Measurements from ENCODE around the gene SLC9A9. TPM values are rescaled to one million over a fixed set of nuclear protein-coding genes. Genes with fewer than 3 reads are reported as not detected.
"Not testable (repeated sequence)": the region's sequence is repeated elsewhere in the genome, so short reads cannot be mapped to it uniquely, and the experiment has no call there.

Gene SLC9A9
- total RNA-seq, 1 experiment from 2014 or later, result 1.4 TPM

GRCh38 chr3:143437405-143437804, 410.9 kb downstream of the SLC9A9 start:
- in situ Hi-C loops (cut with HindIII; ENCODE audit: low pct_unique_long_range_greater_than_20kb, low sequenced_read_pairs), result no loop called here
- DNase-seq (ENCODE audit: low read depth), result no peak

- in situ Hi-C loops (cut with HindIII; ENCODE audit: low pct_unique_long_range_greater_than_20kb, low sequenced_read_pairs), result no loop called here
- DNase-seq (ENCODE audit: low read depth), result no peak
These were observed 411.9 kb downstream of the SLC9A9 start for GRCh38 chr3:143436231-143436930.

GRCh38 chr3:143433787-143434378, 414.4 kb downstream of the SLC9A9 start:
- in situ Hi-C loops (cut with HindIII; ENCODE audit: low pct_unique_long_range_greater_than_20kb, low sequenced_read_pairs), result no loop called here
- no peak for DNase-seq (ENCODE audit: low read depth)

DNA sequence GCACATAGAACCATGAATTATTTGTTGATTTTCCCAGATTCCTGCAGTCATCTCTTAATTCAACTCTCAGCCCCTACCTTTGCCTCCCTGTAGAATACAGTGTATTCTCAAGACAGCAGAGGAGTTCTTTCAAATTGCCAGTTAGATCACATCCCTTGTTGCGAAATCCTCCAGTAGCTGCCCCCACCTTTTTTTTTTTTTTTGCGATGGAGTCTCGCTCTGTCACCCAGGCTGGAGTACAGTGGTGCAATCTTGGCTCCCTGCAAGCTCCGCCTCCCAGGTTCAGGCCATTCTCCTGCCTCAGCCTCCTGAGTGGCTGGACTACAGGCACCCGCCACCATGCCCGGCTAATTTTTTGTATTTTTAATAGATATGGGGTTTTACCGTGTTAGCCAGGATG, 417.0 kb downstream of the SLC9A9 start:
- DNase-seq (ENCODE audit: low read depth); in situ Hi-C loops (cut with HindIII; ENCODE audit: low pct_unique_long_range_greater_than_20kb, low sequenced_read_pairs): not testable (repeated sequence)

DNA sequence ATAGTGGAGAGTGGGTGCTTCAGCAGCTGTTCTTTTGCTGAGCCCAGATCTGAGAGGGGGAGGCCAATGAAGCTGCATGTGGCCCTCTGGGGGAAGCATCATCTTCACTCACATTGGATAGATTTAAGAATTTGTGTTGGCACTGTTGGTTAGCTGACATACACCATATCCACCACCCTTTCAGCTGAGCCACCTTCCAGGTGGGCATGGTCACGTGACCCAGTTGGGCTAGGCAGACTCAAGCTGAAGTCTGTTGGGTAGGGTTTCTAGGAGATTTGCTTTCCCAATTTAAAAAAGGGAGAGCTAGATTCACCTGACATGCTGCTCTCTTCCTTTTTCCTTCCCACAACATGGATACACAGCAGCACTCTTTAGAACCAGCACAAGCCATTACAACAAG, 417.7 kb downstream of the SLC9A9 start:
- no peak for DNase-seq (ENCODE audit: low read depth)
- in situ Hi-C loops (cut with HindIII; ENCODE audit: low pct_unique_long_range_greater_than_20kb, low sequenced_read_pairs), result no loop called here

- no peak for DNase-seq (ENCODE audit: low read depth)
- in situ Hi-C loops (cut with HindIII; ENCODE audit: low pct_unique_long_range_greater_than_20kb, low sequenced_read_pairs), result no loop called here
These were observed 418.4 kb downstream of the SLC9A9 start for GRCh38 chr3:143429628-143430514.

DNA sequence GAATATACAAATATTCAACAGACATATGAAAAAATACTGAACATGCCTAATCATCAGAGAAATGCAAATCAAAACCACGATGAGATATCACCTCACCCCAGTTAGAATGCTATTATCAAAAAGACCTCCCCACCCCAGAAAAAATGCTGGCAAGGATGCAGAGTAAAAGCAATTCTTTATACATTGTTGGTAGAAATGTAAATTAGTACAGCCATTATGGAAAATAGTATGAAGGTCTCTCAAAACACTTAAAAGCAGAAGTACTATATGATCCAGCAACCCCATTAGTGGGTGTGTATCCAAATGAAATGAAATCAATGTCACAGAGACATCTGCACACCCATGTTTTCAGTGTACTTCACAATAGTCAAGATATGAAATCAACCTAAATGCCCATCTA, 420.0 kb downstream of the SLC9A9 start:
- no peak for DNase-seq (ENCODE audit: low read depth)
- in situ Hi-C loops (cut with HindIII; ENCODE audit: low pct_unique_long_range_greater_than_20kb, low sequenced_read_pairs), result no loop called here

DNA sequence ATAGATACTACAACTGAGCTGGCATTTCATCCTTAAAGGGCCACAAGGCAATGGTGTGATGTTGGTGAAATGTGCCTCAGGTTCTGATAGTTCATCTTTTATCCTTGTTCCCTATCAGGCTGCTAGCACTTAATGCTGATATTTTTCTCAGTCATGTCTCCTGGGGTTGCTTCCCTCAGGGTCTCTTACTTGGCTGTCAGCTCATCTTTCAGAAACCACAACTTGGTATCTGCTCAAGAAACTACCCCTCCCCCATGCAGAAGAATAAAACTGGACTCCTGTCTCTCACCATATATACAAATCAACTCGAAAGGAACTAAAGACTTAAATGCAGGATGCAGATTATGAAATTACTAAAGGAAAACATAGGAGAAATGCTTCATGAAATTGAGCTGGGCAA, 420.6 kb downstream of the SLC9A9 start:
- in situ Hi-C loops (cut with HindIII; ENCODE audit: low pct_unique_long_range_greater_than_20kb, low sequenced_read_pairs), result no loop called here
- no peak for DNase-seq (ENCODE audit: low read depth)

DNA sequence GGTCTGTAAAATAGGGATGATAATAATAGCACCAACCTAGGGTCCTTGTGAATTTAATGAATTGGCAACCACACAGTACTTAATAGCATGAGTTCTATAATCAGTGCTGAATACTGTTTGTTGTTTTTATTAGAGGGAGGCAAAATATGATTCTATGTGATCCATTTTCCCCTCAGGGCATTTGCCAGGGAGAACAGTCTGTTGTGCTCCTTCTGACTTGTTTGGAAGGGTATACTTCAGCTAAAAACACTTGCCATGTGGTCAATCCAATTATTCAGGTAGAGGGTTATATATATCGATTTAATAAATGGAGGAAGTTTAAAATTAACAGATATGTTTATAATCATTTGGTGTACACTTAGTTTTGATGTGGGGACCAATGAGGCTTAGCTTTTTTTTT, 423.4 kb downstream of the SLC9A9 start:
- in situ Hi-C loops (cut with HindIII; ENCODE audit: low pct_unique_long_range_greater_than_20kb, low sequenced_read_pairs), result no loop called here
- no peak for DNase-seq (ENCODE audit: low read depth)

DNA sequence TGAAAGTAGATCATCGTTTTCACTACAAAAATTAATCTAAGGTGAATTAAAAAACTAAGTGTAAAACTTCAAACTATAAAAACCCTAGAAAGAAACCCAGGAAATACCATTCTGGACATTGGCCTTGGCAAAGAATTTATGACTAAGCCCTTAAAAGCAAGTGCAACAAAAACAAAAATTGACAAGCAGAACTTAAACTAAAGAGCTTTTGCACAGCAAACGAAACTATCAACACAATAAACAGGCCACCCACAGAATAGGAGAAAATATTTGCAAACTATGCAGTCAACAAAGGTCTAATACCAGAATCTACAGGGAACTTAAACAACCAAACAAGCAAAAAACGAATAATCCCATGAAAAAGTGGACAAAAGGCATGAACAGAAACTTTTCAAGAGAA, 426.7 kb downstream of the SLC9A9 start:
- in situ Hi-C loops (cut with HindIII; ENCODE audit: low pct_unique_long_range_greater_than_20kb, low sequenced_read_pairs), result no loop called here
- DNase-seq (ENCODE audit: low read depth), result no peak

GRCh38 chr3:143419611-143420010, 428.7 kb downstream of the SLC9A9 start:
- DNase-seq (ENCODE audit: low read depth), result no peak
- in situ Hi-C loops (cut with HindIII; ENCODE audit: low pct_unique_long_range_greater_than_20kb, low sequenced_read_pairs), result no loop called here

GRCh38 chr3:143418391-143418790, 429.9 kb downstream of the SLC9A9 start:
- in situ Hi-C loops (cut with HindIII; ENCODE audit: low pct_unique_long_range_greater_than_20kb, low sequenced_read_pairs), result no loop called here
- DNase-seq (ENCODE audit: low read depth), result no peak

GRCh38 chr3:143416229-143416628, 432.0 kb downstream of the SLC9A9 start:
- in situ Hi-C loops (cut with HindIII; ENCODE audit: low pct_unique_long_range_greater_than_20kb, low sequenced_read_pairs), result no loop called here

DNA sequence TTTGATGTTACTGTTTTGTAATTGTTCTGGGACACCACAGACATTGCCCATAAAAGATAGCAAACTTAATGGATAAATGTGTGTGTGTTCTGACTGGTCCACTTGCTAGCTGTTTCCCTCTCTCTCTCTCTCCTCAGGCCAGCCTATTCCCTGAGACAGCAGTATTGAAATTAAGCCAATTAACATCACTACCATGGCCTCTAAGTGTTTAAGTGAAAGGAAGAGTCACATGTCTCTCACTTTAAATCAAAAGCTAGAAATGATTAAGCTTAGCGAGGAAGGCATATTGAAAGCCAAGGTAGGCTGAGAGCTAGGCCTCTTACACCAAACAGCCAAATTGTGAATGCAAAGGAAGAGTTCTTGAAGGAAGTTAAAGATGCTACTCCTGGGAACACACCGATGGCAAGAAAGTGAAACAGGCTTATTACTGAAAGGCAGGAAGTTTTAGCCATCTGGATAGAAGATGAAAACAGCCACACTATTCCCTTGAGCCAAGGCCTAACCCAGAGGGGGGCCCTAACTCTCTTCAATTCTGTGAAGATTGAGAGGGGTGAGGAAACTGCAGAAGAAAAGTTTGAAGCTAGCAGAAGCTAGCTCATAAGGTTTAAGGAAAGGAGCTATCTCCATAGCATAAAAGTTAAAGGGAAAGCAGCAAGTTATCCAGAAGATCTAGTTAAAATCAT, 433.6 kb downstream of the SLC9A9 start:
- in situ Hi-C loops (cut with HindIII; ENCODE audit: low pct_unique_long_range_greater_than_20kb, low sequenced_read_pairs), result no loop called here
- DNase-seq (ENCODE audit: low read depth), result no peak

More at GRCh38 chr3:143416229-143416628, 432.0 kb downstream of the SLC9A9 start:
- no peak for DNase-seq (ENCODE audit: low read depth)

DNA sequence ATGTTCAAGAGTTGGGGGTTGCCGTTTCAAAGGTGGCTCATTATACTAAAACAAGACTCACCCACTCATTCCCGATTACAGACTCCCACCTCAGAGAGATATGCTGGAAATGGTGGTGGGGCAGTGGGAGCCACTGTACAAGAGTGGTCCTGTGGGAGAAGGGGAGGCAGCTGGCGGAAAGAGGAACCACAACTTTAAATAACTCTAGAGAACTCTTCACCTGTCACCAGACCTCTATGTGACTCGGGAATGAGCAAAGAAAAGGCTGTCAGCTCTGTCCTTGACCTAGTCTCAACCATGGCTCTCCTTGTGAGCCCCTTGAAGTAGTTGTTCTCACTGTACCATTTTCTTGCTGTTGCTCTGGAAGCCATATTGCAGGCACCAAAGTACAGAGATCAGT, 434.9 kb downstream of the SLC9A9 start:
- DNase-seq (ENCODE audit: low read depth), result no peak
- in situ Hi-C loops (cut with HindIII; ENCODE audit: low pct_unique_long_range_greater_than_20kb, low sequenced_read_pairs), result no loop called here

DNA sequence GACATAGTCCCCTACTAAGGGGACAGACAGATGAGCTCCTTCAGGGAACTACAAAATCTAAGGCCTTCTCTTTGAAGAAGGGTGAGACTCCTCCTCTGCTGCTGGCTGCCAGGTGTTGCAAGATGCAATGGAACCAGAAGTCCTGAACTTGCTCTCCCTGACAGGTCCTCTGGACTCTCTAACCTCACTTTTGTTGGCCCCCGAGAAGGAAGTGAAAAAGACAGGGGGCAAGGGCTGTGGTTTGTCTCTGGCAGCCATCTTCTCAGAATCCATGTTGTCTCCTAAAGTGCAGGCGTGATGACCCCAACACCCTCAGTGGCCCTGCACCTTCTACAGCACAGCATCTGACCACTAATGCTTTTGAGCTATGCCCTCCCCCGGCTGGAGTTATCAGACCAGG, 436.2 kb downstream of the SLC9A9 start:
- in situ Hi-C loops (cut with HindIII; ENCODE audit: low pct_unique_long_range_greater_than_20kb, low sequenced_read_pairs), result no loop called here
- DNase-seq (ENCODE audit: low read depth), result no peak

DNA sequence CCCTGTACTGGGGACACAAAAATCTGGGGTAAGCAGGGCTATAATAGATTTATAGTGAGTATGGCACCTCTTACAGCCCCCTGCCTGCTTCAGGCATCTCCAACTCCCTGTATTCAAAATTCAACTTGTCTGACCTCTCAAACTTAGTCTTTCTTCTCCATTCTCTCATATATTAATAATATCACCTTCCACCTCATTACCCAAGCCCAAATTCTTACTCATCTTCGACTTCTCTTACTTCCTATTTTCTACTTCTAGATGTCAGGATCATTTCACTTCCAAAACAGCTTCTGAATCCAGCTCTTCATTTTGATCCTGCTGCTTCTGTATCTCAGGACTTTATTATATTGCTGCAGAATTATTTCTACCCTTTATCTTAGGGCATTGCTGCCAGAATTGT, 438.0 kb downstream of the SLC9A9 start:
- in situ Hi-C loops (cut with HindIII; ENCODE audit: low pct_unique_long_range_greater_than_20kb, low sequenced_read_pairs), result no loop called here
- DNase-seq (ENCODE audit: low read depth), result no peak

GRCh38 chr3:143408771-143409170, 439.5 kb downstream of the SLC9A9 start:
- DNase-seq (ENCODE audit: low read depth), result no peak
- in situ Hi-C loops (cut with HindIII; ENCODE audit: low pct_unique_long_range_greater_than_20kb, low sequenced_read_pairs), result no loop called here

- DNase-seq (ENCODE audit: low read depth), result no peak
- in situ Hi-C loops (cut with HindIII; ENCODE audit: low pct_unique_long_range_greater_than_20kb, low sequenced_read_pairs), result no loop called here
These were observed 445.7 kb downstream of the SLC9A9 start for GRCh38 chr3:143402602-143403001.
